ENCODE results near the gene ARCN1.
A peak's percentile ranks its signal among the peaks of the same experiment; 100 is the strongest.

Gene ARCN1

DNA sequence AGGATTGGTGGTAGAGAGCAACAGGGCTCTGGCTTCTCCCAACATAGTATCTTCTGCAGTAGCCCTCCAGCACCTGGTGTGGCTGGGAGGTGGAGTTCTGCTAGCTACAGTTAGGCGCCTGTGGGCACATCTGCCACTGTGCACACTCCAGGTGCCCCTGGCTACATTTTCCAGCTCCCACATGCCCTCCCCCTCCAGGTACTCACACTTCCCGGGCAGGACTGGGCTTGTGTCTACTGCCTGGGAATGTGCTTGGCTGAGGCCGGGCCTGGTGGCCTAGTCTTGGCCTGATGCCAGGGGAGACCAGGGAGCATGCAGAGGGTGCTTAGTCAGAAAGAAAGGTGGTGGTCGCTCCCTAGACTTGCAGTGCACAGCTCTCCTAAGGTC, 51.1 kb downstream of the ARCN1 start:
- TF ChIP-seq, protein P1, sequence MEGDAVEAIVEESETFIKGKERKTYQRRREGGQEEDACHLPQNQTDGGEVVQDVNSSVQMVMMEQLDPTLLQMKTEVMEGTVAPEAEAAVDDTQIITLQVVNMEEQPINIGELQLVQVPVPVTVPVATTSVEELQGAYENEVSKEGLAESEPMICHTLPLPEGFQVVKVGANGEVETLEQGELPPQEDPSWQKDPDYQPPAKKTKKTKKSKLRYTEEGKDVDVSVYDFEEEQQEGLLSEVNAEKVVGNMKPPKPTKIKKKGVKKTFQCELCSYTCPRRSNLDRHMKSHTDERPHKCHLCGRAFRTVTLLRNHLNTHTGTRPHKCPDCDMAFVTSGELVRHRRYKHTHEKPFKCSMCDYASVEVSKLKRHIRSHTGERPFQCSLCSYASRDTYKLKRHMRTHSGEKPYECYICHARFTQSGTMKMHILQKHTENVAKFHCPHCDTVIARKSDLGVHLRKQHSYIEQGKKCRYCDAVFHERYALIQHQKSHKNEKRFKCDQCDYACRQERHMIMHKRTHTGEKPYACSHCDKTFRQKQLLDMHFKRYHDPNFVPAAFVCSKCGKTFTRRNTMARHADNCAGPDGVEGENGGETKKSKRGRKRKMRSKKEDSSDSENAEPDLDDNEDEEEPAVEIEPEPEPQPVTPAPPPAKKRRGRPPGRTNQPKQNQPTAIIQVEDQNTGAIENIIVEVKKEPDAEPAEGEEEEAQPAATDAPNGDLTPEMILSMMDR (conservative IDR thresholded peaks at IDR 0.05; ENCODE audit: low read depth): no peak
- ChIA-PET POLR2A (ENCODE audit: low non-redundant PET) (interaction anchor here (1.0 to 1.8 kb wide), 2 partner anchors 10 to 12 kb away, joined by 3 to 7 read pairs; no protein-coding TSS in a partner anchor), CTCF (interaction anchor here (0.8 to 1.0 kb wide), 3 partner anchors 14 to 18 kb away, joined by 3 to 5 read pairs (median 4); partner anchors contain the start of gene PHLDB1)
- H3K27ac ChIP-seq: peak overlapping the region; percentile 99
- peak; percentile 94 for DNase-seq (ENCODE audit: low spot score)

DNA sequence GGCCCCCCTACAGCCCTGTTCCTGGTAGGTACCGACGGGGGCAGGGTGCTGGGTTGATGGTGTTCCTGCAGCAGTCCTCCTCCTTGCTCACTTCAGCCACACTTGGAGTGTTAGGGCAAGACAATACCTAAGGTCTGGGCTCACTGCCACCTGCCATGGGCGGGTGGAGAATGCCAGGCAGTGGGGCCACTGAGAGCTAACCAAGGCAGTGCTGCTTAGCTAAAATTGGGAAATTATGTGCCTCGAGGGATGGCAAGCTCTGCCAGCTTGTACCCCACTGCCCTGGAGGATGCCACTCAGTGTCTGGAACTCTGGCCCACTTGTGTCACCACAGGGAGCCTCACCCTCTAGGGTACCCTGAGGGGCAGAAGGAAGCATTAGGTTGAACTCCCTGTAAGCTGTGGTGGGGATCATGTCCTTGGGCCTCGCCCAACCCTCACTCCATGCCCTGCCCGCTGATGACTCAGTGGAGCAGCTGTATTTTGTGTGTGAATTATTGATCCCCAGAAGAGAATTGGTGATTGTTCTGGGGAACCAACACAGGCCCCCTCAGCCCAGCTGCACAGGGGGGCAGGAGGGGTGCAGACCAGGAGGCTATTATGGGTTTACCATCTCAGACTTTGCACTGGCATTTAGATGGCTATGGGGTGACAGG, 53.0 kb downstream of the ARCN1 start:
- TF ChIP-seq, protein P1 (conservative IDR thresholded peaks at IDR 0.05; ENCODE audit: low read depth): no peak
- CTCF ChIA-PET: interaction anchor here (0.7 to 0.9 kb wide), 2 partner anchors 9 to 16 kb away, joined by 3 to 5 read pairs; no protein-coding TSS in a partner anchor
- no peak for DNase-seq (ENCODE audit: low spot score)
- POLR2A ChIA-PET (ENCODE audit: low non-redundant PET): interaction anchor here (0.5 kb wide), 1 partner anchor 16 kb away, joined by 3 read pairs; no protein-coding TSS in a partner anchor
- H3K27ac ChIP-seq: peak overlapping the region; percentile 99

DNA sequence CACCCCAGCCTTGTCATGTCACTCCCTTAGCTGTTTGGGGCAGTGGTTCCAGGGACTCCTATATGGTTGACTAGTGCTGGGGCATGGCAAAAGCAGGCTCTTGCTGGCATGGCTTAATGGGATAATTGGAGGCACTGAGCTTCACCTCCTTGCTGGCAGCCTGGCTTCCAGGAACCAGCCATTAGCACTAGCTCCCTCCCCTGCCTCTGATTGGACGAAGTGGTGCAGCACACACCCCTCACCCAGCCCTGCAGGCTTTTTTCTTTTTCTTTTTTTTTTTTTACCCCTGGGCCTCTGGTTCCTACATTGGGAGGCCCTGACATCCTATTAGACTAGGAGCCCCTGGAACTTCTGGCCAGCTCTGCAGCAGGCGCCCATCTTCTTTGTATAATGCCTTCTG, 53.8 kb downstream of the ARCN1 start:
- DNase-seq (ENCODE audit: low spot score): no peak
- CTCF ChIA-PET: interaction anchor here (0.7 kb wide), 1 partner anchor 15 kb away, joined by 3 read pairs; no protein-coding TSS in a partner anchor
- H3K27ac ChIP-seq: peak overlapping the region; percentile 99
- POLR2A ChIA-PET (ENCODE audit: low non-redundant PET): no interaction called here
- TF ChIP-seq, protein P1 (conservative IDR thresholded peaks at IDR 0.05; ENCODE audit: low read depth): no peak

DNA sequence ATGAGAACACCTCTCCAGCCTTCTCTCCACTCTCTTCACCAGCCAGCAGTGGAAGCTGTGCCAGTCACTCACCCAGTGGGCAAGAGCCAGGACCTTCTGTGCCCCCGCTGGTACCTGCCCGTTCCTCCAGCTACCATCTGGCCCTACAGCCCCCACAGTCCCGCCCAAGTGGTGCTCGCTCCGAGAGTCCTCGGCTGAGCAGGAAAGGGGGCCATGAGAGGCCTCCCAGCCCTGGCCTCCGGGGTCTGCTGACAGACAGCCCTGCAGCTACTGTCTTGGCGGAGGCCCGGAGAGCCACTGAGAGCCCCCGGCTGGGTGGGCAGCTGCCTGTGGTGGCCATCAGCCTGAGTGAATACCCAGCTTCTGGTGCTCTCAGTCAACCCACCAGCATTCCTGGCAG, 55.4 kb downstream of the ARCN1 start:
- TF ChIP-seq, protein P1 (conservative IDR thresholded peaks at IDR 0.05; ENCODE audit: low read depth): no peak
- DNase-seq (ENCODE audit: low spot score): no peak
- peak overlapping the region; percentile 99 for H3K27ac ChIP-seq
- CTCF ChIA-PET: interaction anchor here (1.1 kb wide), 1 partner anchor 9 kb away, joined by 3 read pairs; no protein-coding TSS in a partner anchor
- POLR2A ChIA-PET (ENCODE audit: low non-redundant PET): no interaction called here

DNA sequence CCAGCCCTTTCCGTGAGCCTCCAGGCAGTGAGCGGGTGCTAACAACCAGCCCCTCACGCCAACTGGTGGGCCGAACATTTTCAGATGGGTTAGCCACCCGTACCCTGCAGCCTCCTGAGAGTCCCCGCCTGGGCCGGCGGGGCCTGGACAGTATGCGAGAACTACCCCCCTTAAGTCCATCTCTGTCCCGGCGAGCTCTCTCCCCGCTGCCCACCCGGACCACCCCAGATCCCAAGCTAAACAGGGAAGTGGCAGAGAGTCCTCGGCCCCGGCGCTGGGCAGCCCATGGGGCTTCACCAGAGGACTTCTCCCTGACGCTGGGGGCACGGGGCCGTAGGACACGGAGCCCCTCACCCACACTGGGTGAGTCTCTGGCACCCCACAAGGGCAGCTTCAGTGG, 55.8 kb downstream of the ARCN1 start:
- ChIA-PET POLR2A (ENCODE audit: low non-redundant PET) (no interaction called here), CTCF (no interaction called here)
- TF ChIP-seq, protein P1 (conservative IDR thresholded peaks at IDR 0.05; ENCODE audit: low read depth): no peak
- H3K27ac ChIP-seq: peak overlapping the region; percentile 99
- no peak for DNase-seq (ENCODE audit: low spot score)

DNA sequence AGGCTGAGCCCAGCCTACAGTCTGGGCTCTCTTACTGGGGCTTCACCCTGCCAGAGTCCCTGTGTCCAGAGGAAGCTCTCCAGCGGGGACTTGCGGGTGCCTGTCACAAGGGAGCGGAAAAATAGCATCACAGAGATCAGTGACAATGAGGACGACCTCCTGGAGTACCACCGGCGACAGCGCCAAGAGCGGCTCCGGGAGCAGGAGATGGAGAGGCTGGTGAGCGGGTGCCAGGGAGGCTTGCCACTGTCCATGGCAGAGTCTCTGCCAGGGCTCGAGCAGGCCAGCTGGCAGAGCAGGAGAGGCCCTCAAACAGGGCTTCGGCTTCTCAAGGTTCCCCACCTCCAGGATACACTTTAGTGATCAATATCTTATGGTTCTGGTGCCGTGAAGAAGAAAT, 56.2 kb downstream of the ARCN1 start:
- POLR2A ChIA-PET (ENCODE audit: low non-redundant PET): no interaction called here
- no peak for DNase-seq (ENCODE audit: low spot score)
- peak overlapping the region; percentile 99 for H3K27ac ChIP-seq
- TF ChIP-seq, protein P1 (conservative IDR thresholded peaks at IDR 0.05; ENCODE audit: low read depth): no peak
- CTCF ChIA-PET: interaction anchor here (0.6 kb wide), 1 partner anchor 62 kb away, joined by 3 read pairs; no protein-coding TSS in a partner anchor
